Measurements from ENCODE around the gene MBD3L4. TPM values are rescaled to one million over a fixed set of nuclear protein-coding genes. Genes with fewer than 3 reads are reported as not detected.

Gene MBD3L4
- total and polyA plus RNA-seq, 2 donors (not counting 1 experiment from before 2014, with no cell fraction given): not detected

GRCh38 chr19:6999933-7000332 lies 40.0 kb downstream of the MBD3L4 start:
- no peaks in the 10 kb centered on the region for H4K20me1 ChIP-seq (ENCODE audit: control insufficient read depth, extremely low read depth, insufficient read depth, low read length)
- H3K36me3 ChIP-seq (ENCODE audit: control insufficient read depth, insufficient read depth, low read length): no peaks in the 10 kb centered on the region
- no peaks in the 10 kb centered on the region for H3K4me1 ChIP-seq (ENCODE audit: control insufficient read depth, extremely low read depth, insufficient read depth, low read length)
- H2AFZ ChIP-seq (ENCODE audit: low read length): no peak overlapping the region
- H3K9me3 ChIP-seq (ENCODE audit: control insufficient read depth, insufficient read depth, low read depth, low read length): no peaks in the 10 kb centered on the region
- no peak for DNase-seq (ENCODE audit: low read depth in 2 of 2)
- no peaks in the 10 kb centered on the region for H3K27me3 ChIP-seq (ENCODE audit: control insufficient read depth, insufficient read depth, low read length)
- H3K79me2 ChIP-seq (ENCODE audit: control insufficient read depth, insufficient read depth, low read length): no peaks in the 10 kb centered on the region
- no peak for TF ChIP-seq EZH2 (IDR thresholded peaks at IDR 0.05; ENCODE audit: low read length, missing control alignments)
- TF ChIP-seq CTCF (conservative IDR thresholded peaks at IDR 0.05 in 1 of 2, IDR thresholded peaks at IDR 0.05 in 1 of 2; ENCODE audit: low read depth in 1 of 2, low read length in 2 of 2): no peak
- H3K4me2 ChIP-seq (ENCODE audit: extremely low read depth, insufficient read depth, low read length): no peak overlapping the region
- no peak overlapping the region for H3K9ac ChIP-seq (ENCODE audit: insufficient read depth, low read length)
- no peak overlapping the region for H3K4me3 ChIP-seq (replicated peaks in 1 of 4; ENCODE audit: control extremely low read depth in 1 of 4, insufficient read depth in 1 of 4, low read depth in 3 of 4, low read length in 4 of 4)
- no peak overlapping the region for H3K27ac ChIP-seq (ENCODE audit: insufficient read depth, low read length)

- Histone ChIP-seq H3K4me3 (replicated peaks in 1 of 4; ENCODE audit: control extremely low read depth in 1 of 4, insufficient read depth in 1 of 4, low read depth in 3 of 4, low read length in 4 of 4) (no peak overlapping the region), H3K9ac (ENCODE audit: insufficient read depth, low read length) (no peak overlapping the region), H4K20me1 (ENCODE audit: control insufficient read depth, extremely low read depth, insufficient read depth, low read length) (no peaks in the 10 kb centered on the region), H3K79me2 (ENCODE audit: control insufficient read depth, insufficient read depth, low read length) (no peaks in the 10 kb centered on the region), H2AFZ (ENCODE audit: low read length) (no peak overlapping the region), H3K4me2 (ENCODE audit: extremely low read depth, insufficient read depth, low read length) (no peak overlapping the region), H3K27me3 (ENCODE audit: control insufficient read depth, insufficient read depth, low read length) (no peaks in the 10 kb centered on the region), H3K9me3 (ENCODE audit: control insufficient read depth, insufficient read depth, low read depth, low read length) (no peaks in the 10 kb centered on the region), H3K4me1 (ENCODE audit: control insufficient read depth, extremely low read depth, insufficient read depth, low read length) (no peaks in the 10 kb centered on the region), H3K36me3 (ENCODE audit: control insufficient read depth, insufficient read depth, low read length) (no peaks in the 10 kb centered on the region), H3K27ac (ENCODE audit: insufficient read depth, low read length) (no peak overlapping the region)
- no peak for DNase-seq (ENCODE audit: low read depth in 2 of 2)
- no peak for TF ChIP-seq EZH2 (IDR thresholded peaks at IDR 0.05; ENCODE audit: low read length, missing control alignments)
- TF ChIP-seq CTCF (conservative IDR thresholded peaks at IDR 0.05 in 1 of 2, IDR thresholded peaks at IDR 0.05 in 1 of 2; ENCODE audit: low read depth in 1 of 2, low read length in 2 of 2): no peak
Observed at GRCh38 chr19:6997679-6998445, 42.1 kb downstream of the MBD3L4 start.

GRCh38 chr19:6996810-6997209 lies 43.2 kb downstream of the MBD3L4 start:
- Histone ChIP-seq H3K79me2 (ENCODE audit: control insufficient read depth, insufficient read depth, low read length) (no peaks in the 10 kb centered on the region), H3K36me3 (ENCODE audit: control insufficient read depth, insufficient read depth, low read length) (no peaks in the 10 kb centered on the region), H3K4me1 (ENCODE audit: control insufficient read depth, extremely low read depth, insufficient read depth, low read length) (no peaks in the 10 kb centered on the region), H3K9me3 (ENCODE audit: control insufficient read depth, insufficient read depth, low read depth, low read length) (no peaks in the 10 kb centered on the region), H3K9ac (ENCODE audit: insufficient read depth, low read length) (no peak overlapping the region), H3K4me2 (ENCODE audit: extremely low read depth, insufficient read depth, low read length) (no peak overlapping the region), H3K27me3 (ENCODE audit: control insufficient read depth, insufficient read depth, low read length) (no peaks in the 10 kb centered on the region), H2AFZ (ENCODE audit: low read length) (no peak overlapping the region), H3K27ac (ENCODE audit: insufficient read depth, low read length) (no peak overlapping the region), H3K4me3 (replicated peaks in 1 of 4; ENCODE audit: control extremely low read depth in 1 of 4, insufficient read depth in 1 of 4, low read depth in 3 of 4, low read length in 4 of 4) (no peak overlapping the region), H4K20me1 (ENCODE audit: control insufficient read depth, extremely low read depth, insufficient read depth, low read length) (no peaks in the 10 kb centered on the region)
- no peak for TF ChIP-seq EZH2 (IDR thresholded peaks at IDR 0.05; ENCODE audit: low read length, missing control alignments)
- no peak for DNase-seq (ENCODE audit: low read depth in 2 of 2)

Measured in fibroblast of lung (primary cell).